ENCODE data around the gene ANKRD52. TPM values are rescaled to one million over a fixed set of nuclear protein-coding genes. Genes with fewer than 3 reads are reported as not detected.

Gene ANKRD52
- total RNA-seq, 1 donor from 2014 or later: 19.8 TPM

GRCh38 chr12:56237552-56237951, 20.6 kb downstream of the ANKRD52 start:
- ATAC-seq: no peak

GRCh38 chr12:56236985-56237384, 21.2 kb downstream of the ANKRD52 start:
- no peak for ATAC-seq

GRCh38 chr12:56236091-56236490, 22.1 kb downstream of the ANKRD52 start:
- no peak for ATAC-seq

- ATAC-seq: no peak
Observed at GRCh38 chr12:56234746-56235436, 23.3 kb downstream of the ANKRD52 start.

- ATAC-seq: peak; percentile 20
Observed at GRCh38 chr12:56231184-56231582, 27.0 kb downstream of the ANKRD52 start.

- ATAC-seq: no peak
Observed at GRCh38 chr12:56230432-56231183, 27.6 kb downstream of the ANKRD52 start.

- ATAC-seq: no peak
Observed at GRCh38 chr12:56229916-56230431, 28.2 kb downstream of the ANKRD52 start, which contains the start of gene SLC39A5. SLC39A5 (plus strand) TSS chr12:56230051; CDS start chr12:56231275, 1,224 bp downstream.

GRCh38 chr12:56229082-56229481, 29.1 kb downstream of the ANKRD52 start:
- ATAC-seq: no peak

- ATAC-seq: no peak
Observed at GRCh38 chr12:56224954-56225353, 33.2 kb downstream of the ANKRD52 start.

GRCh38 chr12:56224102-56224701, 34.0 kb downstream of the ANKRD52 start, which contains the start of gene NABP2:
NABP2 (plus strand) TSS chr12:56224342; CDS start chr12:56224857, 515 bp downstream.
- ATAC-seq: peak; percentile 90

- ATAC-seq: no peak
Observed at GRCh38 chr12:56223571-56224101, 34.5 kb downstream of the ANKRD52 start.

- no peak for ATAC-seq
Observed at GRCh38 chr12:56222531-56222895, 35.7 kb downstream of the ANKRD52 start.

GRCh38 chr12:56221757-56222530, 36.2 kb downstream of the ANKRD52 start, which contains the start of gene RNF41:
RNF41 (minus strand) TSS chr12:56221922; CDS start chr12:56214047, 7,875 bp downstream.
- peak; percentile 92 for ATAC-seq

GRCh38 chr12:56221232-56221756, 36.9 kb downstream of the ANKRD52 start:
- ATAC-seq: peak; percentile 1

GRCh38 chr12:56220611-56221231, 37.5 kb downstream of the ANKRD52 start:
- ATAC-seq: no peak

GRCh38 chr12:56219840-56220239, 38.3 kb downstream of the ANKRD52 start:
- ATAC-seq: no peak

- ATAC-seq: no peak
Observed at GRCh38 chr12:56216461-56216860, 41.7 kb downstream of the ANKRD52 start.

GRCh38 chr12:56213878-56214277, 44.3 kb downstream of the ANKRD52 start:
- no peak for ATAC-seq

- ATAC-seq: peak; percentile 36
Observed at GRCh38 chr12:56212361-56212760, 45.8 kb downstream of the ANKRD52 start.

- ATAC-seq: peak; percentile 33
Observed at GRCh38 chr12:56208006-56208405, 50.2 kb downstream of the ANKRD52 start.
